ENCODE results near the gene SMC2.

DNA sequence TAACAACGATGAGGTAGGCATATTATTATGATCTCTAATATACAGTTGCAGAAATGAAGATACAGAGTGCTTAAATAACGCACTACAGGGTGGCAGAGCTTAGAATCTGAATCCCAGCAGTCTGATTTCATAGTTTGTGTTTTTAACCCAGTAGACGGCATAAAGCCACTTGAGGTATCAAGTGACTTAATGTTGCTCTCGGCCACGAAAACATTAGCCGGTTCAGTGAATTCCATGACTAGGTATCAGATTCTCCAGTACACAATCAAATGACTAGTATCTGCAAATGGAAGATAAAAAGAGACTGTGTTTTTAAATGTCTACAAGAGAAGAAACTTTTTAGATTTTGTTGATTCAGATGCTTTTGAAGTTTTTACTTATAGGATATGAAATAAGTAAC lies 24.8 kb downstream of the SMC2 start:
- TF ChIP-seq, protein P1, sequence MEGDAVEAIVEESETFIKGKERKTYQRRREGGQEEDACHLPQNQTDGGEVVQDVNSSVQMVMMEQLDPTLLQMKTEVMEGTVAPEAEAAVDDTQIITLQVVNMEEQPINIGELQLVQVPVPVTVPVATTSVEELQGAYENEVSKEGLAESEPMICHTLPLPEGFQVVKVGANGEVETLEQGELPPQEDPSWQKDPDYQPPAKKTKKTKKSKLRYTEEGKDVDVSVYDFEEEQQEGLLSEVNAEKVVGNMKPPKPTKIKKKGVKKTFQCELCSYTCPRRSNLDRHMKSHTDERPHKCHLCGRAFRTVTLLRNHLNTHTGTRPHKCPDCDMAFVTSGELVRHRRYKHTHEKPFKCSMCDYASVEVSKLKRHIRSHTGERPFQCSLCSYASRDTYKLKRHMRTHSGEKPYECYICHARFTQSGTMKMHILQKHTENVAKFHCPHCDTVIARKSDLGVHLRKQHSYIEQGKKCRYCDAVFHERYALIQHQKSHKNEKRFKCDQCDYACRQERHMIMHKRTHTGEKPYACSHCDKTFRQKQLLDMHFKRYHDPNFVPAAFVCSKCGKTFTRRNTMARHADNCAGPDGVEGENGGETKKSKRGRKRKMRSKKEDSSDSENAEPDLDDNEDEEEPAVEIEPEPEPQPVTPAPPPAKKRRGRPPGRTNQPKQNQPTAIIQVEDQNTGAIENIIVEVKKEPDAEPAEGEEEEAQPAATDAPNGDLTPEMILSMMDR (IDR thresholded peaks at IDR 0.05; ENCODE audit: insufficient read depth, low read length) = no peak
- TF ChIP-seq POLR2AphosphoS5 (IDR thresholded peaks at IDR 0.05; ENCODE audit: low read depth) (no peak), SPI1 (IDR thresholded peaks at IDR 0.05; ENCODE audit: borderline replicate concordance, low read depth) (no peak)
- TF ChIP-seq, protein P2, sequence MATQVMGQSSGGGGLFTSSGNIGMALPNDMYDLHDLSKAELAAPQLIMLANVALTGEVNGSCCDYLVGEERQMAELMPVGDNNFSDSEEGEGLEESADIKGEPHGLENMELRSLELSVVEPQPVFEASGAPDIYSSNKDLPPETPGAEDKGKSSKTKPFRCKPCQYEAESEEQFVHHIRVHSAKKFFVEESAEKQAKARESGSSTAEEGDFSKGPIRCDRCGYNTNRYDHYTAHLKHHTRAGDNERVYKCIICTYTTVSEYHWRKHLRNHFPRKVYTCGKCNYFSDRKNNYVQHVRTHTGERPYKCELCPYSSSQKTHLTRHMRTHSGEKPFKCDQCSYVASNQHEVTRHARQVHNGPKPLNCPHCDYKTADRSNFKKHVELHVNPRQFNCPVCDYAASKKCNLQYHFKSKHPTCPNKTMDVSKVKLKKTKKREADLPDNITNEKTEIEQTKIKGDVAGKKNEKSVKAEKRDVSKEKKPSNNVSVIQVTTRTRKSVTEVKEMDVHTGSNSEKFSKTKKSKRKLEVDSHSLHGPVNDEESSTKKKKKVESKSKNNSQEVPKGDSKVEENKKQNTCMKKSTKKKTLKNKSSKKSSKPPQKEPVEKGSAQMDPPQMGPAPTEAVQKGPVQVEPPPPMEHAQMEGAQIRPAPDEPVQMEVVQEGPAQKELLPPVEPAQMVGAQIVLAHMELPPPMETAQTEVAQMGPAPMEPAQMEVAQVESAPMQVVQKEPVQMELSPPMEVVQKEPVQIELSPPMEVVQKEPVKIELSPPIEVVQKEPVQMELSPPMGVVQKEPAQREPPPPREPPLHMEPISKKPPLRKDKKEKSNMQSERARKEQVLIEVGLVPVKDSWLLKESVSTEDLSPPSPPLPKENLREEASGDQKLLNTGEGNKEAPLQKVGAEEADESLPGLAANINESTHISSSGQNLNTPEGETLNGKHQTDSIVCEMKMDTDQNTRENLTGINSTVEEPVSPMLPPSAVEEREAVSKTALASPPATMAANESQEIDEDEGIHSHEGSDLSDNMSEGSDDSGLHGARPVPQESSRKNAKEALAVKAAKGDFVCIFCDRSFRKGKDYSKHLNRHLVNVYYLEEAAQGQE (IDR thresholded peaks at IDR 0.05; ENCODE audit: insufficient replicate concordance, low read depth) = no peak

Measured in HL-60 (cell line).